Pons (tissue), 1 donor: ENCODE measurements around the gene BCR.

Experiments used
- DNase-seq: peaks from one replicate; pipeline ENCODE4 v3.0.0-alpha.2; 2016; ENCODE audit warnings: low spot score

The BCR gene

DNA sequence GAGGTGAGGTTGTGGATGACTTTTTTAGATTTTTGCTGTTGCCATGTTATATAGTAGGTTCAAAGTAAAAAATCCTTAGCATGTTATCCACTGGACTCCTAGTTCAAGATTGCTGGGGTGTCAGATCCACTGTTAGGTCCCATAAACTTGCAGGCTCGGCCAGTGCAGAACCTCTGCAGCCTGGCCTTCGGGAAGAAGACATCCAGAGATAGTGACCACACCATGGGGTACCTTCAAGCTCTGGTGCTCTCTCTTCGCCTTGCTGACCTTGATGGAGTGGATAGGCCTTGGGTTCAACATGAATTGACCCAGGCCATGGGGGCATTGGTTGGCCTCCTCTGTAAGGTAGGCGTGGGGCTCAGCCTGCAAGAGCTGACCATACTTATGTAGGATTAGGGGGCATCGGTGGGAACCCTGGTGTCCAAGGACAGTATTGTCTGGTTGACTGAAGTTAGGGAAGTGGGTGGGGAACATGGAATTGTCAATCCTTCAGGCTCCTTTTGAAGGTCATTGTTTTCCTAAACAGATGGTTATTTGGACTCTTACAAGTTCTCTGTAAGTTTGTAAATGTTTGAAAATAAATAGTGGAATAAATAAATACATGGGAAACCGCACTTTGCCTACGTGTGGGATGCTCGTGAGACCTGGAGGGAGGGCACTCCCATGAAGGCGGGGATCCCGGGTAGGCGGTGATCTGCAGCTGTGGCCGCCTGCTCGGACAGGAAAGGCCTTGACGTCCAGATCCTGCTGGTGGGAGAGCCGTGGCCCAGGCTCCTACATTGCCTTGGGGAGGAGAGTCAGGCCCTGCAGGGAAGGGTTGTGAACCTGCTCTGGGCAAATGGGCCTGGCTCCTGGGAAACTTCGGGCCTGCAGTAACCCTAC is 37.1 kb downstream of the BCR start:
- DNase-seq, result no peak

DNA sequence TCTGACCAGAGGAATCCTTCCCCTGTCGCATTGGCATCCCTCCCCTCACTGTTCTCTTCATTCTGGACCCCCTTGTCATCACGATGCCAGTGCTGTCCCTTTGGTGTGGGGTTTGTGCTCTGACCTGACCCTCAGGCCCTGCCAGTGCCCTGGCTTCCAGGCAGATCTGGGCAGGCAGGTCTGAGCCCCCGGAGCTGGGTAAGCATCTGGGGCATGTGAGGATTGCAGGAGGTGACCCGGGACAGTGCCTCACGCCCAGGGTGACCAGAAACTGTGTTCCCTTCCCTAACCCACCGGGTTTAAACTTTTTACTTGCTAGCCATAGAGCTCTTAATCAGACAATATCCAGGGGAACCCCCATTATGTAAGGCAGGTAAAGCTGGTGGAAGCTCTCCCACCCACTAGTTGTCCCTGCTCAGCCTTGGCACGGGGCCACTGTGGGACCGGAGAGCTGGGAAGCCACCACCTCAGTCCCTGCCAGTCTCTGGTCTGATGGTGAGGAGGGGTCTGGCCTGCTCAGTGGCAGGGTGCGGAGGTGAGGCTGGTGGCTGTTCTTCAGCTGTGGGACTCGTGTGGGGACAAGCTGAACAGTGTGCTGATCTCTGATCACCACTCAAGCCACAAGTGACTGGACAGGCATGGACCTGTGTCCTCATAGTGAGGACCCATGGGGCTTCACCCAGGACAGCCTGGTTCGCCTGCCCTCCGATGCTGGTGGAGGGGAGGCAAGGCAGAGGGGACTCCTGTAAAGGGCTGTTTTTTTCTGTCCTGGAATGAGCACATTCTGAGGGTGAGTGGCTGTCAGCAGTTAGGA is 38.0 kb downstream of the BCR start:
- no peak for DNase-seq

DNA sequence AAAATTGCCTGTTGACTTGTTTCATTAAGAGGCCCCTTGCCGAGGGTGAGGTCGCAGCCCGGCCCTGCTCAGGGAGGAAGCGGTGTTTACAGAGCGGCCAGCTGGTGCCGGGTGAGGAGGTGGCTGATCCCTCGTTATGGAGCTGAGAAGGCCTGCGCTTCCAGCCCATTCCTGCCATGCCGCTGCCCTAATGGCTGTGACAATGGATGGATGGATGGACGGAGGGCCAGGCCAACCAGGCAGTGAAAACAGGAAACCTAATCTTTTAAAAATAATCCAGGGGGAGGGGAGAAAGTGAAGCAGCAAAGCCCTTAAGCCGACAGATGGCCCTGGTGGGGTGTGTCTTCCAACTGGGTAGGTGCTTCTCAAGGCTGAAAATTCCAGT is 38.5 kb downstream of the BCR start:
- no peak for DNase-seq

DNA sequence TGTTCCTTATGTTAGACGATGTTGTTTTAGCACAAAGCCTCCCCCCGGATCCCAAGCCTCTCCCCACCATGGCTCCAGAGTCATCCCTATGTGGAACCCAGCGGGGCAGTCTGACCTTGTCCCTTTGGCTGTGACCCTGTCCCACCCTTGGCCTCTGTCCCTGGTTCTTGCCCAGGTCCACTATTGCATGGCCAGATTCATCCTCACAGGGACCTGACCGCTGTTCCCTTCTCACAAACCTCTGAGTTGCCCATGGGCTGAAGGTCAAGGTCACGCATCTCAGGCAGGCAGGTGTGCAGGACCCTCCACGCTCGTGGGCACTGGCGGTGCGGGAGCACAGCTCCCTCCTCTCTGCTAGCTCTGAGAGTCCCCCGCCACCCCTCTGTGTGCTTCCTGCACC is 39.0 kb downstream of the BCR start:
- no peak for DNase-seq

DNA sequence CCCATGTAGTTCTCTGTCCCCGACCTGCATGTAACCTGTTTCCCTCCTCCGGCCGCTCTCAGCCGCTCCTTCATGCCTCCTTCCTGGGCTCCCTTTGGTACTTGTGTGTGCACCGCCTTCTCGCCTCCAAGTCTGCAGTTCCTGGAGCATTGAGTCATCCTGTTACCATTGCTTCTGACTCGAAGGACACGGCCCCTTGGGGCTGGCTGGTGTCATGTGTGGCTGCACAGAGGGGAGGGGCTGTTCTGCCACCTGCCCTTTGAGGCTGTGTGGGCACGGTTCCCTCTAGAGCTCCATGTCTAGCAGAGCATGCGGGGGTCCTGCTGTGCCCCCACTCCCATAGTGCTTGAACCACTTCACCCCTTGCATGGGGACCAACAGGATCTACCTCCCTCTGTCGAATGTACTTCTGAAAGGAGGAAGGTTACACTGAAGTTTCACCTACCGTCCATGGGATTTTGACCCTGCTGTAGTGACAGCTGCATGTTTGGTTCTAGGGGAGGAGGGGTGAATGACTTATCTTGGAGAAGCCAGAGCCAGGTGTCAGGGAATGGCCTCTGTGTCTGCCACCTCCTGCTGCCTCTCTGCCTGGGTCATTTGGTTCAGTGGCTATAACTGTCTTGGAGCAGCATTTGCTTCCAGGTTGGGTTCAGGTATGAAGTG is 39.6 kb downstream of the BCR start:
- DNase-seq, result no peak

DNA sequence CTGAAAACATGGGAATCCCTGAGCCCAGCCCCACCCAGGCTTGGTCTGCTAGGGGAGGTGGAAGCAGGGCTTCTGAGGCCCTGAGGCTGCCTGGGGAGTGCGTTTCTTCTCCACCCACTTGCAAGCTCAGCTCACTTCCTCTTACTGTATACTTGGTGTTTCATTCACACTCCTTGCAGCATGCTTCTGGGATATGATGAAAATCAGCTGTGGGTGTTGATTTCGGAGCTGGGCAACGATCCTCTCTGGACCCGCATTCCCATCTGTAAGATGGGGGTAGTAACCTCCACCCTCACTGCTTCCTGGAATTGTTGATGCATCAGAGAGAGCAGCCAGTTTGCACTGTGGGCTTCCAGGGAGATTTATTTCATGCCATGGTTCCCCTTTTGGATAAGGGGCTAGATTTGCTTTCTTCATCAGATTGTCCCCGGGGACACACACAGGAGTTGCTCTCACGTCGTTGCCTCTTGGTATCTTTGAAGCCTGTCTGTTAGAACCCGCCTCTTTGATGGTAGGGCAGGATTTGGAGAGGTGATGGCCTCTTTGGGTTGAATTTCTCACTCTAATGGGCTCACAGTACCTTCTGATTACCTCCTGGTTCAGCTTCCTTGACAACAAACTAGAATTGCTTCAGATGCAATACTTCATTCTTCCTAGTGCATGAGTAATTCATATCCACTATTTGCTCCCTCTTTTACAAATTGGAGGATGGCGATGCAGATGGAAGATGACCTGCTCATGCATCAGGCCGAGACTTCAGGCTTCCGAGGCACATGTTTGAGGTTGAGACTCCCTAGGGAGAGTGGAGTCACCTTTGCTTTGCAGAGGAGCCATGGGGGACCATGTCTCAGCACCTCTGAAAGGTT is 40.4 kb downstream of the BCR start:
- no peak for DNase-seq

DNA sequence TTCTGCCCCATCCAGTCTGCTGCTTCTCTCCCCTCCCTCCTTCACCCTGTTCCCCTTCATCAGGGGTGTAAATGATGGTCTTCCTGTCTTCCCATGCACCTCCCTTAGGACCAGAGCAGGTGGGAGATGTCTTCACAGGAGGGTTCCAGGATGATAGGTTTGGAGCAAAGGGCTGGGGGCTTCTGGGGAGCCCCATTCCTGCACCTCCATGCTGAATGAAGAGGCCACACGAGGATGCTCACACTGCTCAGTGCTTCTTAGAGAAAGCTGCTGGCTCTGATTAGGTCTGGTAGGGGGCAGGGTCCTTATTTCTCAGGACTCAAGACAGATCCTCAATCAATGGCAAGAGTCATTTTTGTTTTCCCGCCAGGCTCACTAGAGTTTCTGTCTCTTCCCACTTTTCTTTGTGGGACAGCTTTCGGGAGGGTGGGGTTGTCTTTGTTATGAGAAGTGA is 41.1 kb downstream of the BCR start:
- no peak for DNase-seq

DNA sequence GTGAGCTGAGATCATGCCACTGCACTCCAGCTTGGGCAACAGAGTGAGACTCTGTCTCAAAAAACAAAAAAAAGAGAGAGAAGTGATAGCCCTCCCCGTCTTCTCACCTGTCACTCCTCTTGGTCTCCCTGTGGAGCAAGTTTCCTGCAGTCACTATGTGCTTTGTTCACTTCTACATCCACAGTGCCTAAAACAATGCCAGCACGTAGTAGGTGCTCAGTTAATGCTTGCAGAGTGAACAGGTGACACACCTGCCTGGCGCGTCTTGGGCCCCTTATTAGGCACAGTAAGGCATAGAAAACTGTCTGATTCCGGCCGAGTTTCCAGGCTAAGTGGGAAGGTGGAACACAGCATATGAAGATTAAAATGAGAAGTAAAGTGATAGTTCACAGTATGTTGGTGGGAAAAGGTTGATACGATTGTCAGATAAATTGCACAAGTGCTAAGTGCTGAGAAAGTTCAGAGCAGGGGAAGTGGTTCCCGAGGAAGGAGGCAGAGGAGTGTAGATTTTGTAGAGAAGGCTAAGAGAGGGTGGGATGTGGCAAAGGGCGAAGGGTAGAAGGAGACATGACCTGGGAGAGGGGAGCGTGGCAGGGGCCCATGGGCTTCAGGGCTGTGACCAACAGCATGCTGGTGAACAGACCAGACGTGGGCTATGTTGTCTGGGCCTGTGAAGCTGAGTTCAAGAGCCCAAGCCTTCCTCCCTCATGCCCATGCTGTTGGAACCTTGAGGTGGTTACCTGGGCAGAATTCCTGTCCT is 41.9 kb downstream of the BCR start:
- DNase-seq, result no peak

DNA sequence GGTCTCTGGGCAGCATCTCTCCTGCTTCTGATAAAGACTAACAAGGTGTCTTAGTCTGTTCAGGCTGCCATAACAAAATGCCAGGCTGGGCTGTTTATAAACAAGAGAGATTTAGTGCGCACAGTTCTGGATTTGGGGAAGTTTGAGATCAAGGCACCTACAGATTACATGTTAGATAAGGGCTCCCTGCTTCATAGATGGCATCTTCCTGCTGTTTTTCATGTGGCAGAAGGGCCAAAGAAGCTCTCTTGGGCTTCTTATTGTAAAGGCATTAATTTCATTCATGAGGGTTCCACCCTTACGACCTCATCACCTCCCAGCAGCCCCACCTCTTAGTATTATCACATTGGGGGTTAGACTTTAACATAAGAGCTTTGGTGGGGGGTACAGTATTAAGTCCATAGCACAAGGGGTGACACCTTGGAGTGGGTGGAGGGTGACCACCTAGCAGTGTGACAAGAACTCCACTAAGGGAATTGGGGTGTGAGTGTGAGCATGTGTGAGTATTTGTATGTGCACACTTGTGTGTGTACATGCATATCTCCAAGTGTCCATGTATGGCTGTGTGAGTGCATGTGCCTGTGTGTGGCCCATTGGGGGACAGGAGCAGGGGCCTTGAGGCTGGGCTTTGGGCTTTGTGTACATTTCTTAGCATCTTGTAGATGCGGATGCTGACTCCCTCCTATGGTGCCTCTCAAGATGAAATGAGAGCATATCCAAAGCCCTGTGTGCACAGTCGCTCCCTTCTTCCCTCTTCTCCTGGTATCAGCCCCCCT is 42.7 kb downstream of the BCR start:
- DNase-seq, result no peak

DNA sequence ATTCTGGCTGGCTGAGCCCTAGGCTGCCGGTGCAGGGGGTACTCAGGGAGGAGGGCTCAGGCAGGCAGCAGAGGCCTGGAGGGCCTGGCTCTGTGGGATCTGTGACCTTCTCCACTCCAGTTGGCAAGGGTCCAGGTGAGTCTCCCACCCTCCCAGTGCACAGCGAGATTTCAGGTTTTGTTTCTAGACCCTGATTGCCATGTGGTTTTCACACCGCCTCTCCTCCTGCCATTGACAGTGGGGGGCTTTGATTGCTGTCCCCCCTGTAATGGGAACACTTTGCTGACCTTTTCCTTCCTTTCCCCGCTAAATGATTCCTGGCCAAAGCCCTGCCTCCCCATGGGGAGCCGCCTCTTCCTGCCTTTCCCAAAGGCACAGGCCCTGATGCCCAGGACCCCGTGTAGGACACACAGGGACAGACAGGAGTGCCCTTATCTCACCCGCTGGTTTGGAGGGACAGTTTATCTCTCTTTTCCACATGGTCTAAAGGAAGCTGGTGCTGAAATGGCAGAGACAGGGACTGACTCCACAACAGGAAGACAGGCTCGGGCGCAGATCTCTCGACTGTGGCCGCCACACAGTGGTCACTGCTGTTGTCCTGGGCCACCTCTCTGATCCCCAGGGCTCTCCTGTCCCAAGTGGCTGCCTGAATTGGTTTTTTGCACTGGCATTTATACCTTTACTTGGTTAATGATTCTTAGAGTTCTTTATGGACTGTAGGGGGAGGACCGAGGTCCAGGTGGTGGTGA is 43.4 kb downstream of the BCR start:
- DNase-seq, result no peak

DNA sequence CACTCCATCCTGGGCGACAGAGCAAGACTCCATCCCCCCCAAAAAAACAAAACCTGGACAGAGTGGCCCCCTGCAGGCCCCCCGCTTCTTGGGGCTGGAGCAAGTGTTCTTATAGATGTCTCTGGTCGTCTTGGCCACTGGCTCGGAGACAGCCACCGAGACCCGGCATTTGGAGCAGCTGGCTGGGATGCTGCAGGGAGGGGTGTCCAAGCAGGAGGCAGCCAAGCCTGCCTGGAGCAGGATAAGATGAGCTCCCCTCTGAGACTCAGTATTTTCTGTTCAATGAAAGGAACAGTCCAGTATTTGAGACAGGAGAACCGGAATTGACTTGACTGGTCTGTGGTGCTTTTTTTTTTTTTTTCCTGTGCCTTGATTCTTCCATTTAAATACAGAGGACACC is 44.5 kb downstream of the BCR start:
- no peak for DNase-seq

DNA sequence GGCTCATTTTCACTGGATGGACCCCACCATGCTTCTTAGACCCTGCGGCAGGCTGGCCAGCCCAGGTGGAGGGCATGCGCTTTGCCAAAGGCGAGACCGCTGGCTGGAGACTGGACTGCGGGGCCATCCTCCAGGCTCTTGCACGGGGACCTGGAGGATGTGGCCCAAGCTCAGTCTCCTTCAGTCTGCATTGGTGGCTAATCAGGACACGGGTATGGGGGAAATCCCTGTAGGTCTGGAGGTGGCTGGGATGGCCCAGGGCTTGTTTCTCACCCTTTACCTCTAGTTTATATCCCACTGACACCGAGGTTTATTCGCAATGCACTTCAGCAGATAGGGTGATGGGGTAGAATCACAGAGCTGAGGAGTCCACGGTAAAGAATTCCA is 45.0 kb downstream of the BCR start:
- no peak for DNase-seq

DNA sequence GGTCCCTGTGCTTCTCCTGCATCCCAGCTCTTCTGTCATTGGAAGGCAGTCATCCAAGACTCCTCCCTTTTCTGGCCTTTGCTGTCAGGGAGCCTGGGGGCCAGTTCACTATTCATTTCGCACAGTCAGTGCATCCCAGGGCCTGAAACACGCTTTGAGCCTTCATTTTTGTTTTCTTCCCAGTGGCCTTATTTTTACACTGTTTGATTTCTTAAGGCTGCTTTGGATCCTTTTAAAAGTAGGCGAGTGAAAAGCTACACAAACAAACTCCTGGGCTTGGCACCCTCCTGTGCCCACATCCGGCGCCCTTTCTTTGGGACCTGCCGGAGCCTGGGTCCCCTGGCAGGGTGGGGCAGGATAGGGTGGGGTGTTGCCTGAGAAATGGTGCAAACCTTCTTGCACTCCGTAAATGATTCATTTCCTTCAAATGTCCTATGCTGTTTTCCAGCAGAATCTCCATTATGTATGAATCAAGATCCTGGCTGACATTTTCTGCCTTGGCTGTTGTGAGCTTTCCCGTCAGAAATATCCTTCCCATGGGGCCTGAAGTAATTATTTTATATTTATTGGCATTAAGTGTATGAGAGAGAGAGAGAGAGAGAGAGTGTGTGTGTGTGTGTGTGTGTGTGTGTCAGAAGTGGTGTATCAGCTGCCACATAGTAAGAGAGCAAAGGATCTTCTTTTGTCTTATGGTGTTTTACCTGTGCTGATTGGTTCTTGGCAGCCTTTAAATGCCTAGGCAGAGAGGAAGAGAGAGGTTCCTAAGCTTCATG is 45.6 kb downstream of the BCR start:
- DNase-seq, result no peak

DNA sequence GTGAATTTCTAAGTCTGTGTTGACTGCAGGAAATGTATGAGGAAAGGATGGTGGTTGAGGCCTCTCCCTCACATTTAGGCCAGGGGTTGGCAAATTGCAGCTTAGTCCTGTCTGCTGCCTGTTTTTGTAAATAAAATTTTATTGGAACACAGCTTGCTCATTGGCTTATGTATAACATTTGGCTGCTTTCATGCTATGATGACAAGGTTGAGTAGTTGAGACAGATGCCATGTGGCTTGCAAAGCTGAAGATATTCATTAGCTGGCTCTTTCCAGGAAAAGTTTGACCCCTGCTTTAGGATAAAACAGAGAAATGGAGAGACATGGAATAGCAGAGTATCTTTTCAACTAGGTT is 46.2 kb downstream of the BCR start:
- no peak for DNase-seq

DNA sequence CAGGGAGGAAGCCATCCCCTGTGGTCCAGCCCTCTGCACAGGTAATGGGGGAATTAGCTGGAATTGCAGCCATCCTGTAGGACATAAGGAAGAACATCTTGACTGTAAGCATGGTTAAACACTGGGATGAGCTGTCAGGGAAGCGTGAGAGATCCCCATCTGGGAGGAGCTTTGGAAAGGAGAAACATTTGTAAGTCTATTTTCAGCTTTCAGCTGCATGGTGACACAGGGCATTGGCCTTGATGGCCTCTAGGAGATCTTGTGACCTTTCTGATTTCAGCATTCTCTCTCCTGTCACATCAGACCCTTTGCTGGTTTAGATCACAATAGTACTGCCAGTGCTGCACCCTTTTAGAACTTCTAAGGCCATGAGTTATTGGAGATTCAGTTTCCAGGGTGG is 47.1 kb downstream of the BCR start:
- DNase-seq, result no peak

DNA sequence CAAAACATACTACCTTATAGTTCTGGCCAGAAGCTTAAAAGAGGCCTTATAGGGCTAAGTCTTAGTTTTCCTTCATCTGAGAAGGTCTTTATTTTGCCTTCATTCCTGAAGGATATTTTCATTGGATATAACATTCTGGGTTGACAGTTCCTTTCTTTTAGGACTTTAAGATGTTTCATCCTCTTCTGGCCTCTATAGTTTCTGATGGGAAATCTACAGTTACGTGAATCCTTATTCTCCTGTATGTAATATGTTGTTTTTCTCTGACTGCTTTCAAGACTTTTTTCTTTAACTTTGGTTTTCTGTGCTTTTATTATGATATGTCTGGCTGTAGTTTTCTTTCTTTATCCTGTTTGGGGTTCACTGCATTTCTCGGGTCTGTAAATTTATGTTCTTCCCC is 48.2 kb downstream of the BCR start:
- DNase-seq, result no peak

DNA sequence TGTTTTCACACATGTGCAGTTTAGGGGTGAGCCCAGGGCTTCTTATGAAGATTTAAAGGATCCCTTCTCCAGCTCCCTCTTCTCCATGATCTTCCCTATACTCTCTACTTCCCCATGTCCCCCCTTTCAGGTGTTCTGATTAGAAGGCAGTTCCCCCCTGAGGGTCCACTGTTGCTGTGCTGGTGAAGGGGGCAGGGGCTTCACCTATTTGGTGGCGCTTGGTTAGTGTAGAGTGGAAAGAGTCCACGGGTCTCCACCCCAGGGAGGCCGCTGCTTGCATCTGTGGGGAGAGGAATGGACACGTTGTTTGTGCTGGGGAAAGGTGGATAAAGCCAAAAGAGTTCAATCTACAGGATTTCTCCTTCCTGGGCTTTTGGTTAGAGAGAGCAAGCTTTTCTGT is 49.3 kb downstream of the BCR start:
- DNase-seq, result no peak

DNA sequence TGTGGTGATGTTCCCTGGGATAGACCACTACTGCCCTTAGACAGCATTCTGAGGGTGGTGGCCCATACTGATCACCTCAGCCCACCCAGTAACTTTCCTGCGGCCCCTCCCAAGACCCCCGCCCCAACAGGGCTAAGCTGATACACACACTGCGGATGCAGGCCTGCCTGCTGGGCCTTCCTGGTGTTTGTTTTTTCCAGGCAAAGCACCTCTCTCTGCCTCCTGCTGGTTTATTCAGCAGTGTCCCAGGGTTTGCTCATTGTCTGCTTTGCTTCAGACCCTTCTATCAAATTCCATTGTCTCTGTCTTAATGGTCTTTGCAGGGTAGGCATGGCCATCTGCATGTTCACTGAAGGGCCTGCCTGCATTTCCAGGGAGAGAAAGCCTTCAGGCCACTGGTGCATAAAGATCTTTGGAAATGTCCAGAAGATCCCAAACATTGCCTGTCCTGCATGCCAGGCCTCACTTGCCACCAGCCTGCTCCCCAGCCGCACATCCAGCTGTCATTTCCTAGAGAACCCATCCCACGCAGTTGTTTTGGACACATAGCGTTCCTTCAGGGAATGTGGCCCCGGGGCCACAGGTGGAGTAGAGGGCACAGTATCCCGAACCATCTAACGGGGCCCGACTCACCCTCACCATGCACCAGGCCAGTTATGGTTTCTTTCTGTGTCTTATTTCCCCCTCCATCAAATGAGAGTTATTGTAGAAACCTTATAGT is 50.2 kb downstream of the BCR start:
- DNase-seq, result no peak
